Heart left ventricle (tissue), 16 donors: ENCODE data around the gene ADAMTSL5. TPM values are rescaled to one million over a fixed set of nuclear protein-coding genes. Genes with fewer than 3 reads are reported as not detected.

ENCODE experiments used
- ATAC-seq, 4 donors: fragments of 200-7000 bp; cut with Tn5 transposase; one replicate each; pipeline ENCODE4 v1.9.1; 2020 to 2022; ENCODE audit warnings: moderate library complexity in 4 of 4, mild to moderate bottlenecking in 3 of 4, moderate number of reproducible peaks in 1 of 4
- DNase-seq, 5 donors: peaks; one replicate each; pipeline ENCODE4 v3.0.0-alpha.2; 2020
- H3K27ac ChIP-seq, 12 donors: fragments of 200-600 bp; sonication (generic) in 4 of 12; one replicate each; pipeline versions ENCODE4 v1.5.0 to v1.8.0; 2016 to 2022; ENCODE audit warnings: mild to moderate bottlenecking in 2 of 12
- H3K27me3 ChIP-seq, 9 donors: fragments of 200-600 bp; sonication (generic) in 2 of 9; one replicate each; pipeline versions ENCODE4 v1.5.1 to v1.8.0; 2016 to 2022; ENCODE audit warnings: mild to moderate bottlenecking in 3 of 9
- H3K36me3 ChIP-seq, 9 donors: fragments of 200-600 bp; sonication (generic) in 2 of 9; one replicate each; pipeline versions ENCODE4 v1.5.0 to v1.8.0; 2018 to 2022; ENCODE audit warnings: mild to moderate bottlenecking in 2 of 9
- H3K4me1 ChIP-seq, 12 donors: fragments of 200-600 bp; sonication (generic) in 4 of 12; one replicate each; pipeline versions ENCODE4 v1.5.0 to v1.8.0; 2016 to 2022; ENCODE audit warnings: mild to moderate bottlenecking in 3 of 12
- H3K4me3 ChIP-seq, 12 donors: fragments of 200-600 bp; sonication (generic) in 4 of 12; one replicate each; pipeline versions ENCODE4 v1.5.0 to v1.8.0; 2017 to 2022; ENCODE audit warnings: mild to moderate bottlenecking in 9 of 12, moderate library complexity in 4 of 12
- H3K9me3 ChIP-seq, 12 donors: fragments of 200-600 bp; sonication (generic) in 4 of 12; one replicate each; pipeline versions ENCODE4 v1.5.0 to v1.8.0; 2016 to 2022; ENCODE audit warnings: mild to moderate bottlenecking in 1 of 12
- POLR2A ChIP-seq, 2 donors: fragments of 450-650 bp; IDR thresholded peaks; one replicate each; pipeline ENCODE4 v1.6.1; 2017; ENCODE audit warnings: antibody characterized with exemption in 2 of 2, mild to moderate bottlenecking in 2 of 2, moderate library complexity in 2 of 2
- WGBS, 4 donors: extraction: QIAGEN DNeasy Blood & Tissue Kit in 2 of 4; methylation state at CpG; one replicate each; pipeline versions ENCODE4 v1.1.5 to v1.1.7; 2013 to 2018; 5-methylcytosine and 5-hydroxymethylcytosine counted together
- intact Hi-C, 10 donors: fragments of 100-400 bp; cut with DNase I; formaldehyde crosslinking; loops; one replicate each; pipeline versions ENCODE4 v1.11.1 to v1.14.2; 2022
- polyA plus RNA-seq, 2 donors: library from polyadenylated mRNA; stranded (reverse); fragments of 200-250 nt; gene quantifications; one replicate each; pipeline ENCODE4 v1.2.3, GENCODE V29; 2013
- total RNA-seq, 9 donors: library from RNA; depleted of rRNA in 2 of 9; stranded (reverse); fragments of >200 nt in 2 of 9; fragmentation: NEBNext Ultra II Directional in 3 of 9; extraction: Animal tissue kit (Norgen Biotek cat#: 25700) in 3 of 9; gene quantifications; one replicate each; pipeline versions ENCODE4 v1.1.0 to v1.2.4, GENCODE V29; 2016 to 2023
- TF ChIP-seq, protein P1 (sequence below), 12 donors: fragments of 200-600 bp; sonication (generic) in 4 of 12; IDR thresholded peaks; one replicate each; pipeline versions ENCODE4 v1.5.0 to v1.8.0; 2018 to 2022; ENCODE audit warnings: antibody characterized with exemption in 12 of 12, mild to moderate bottlenecking in 5 of 12
- donor health status: ischemic (EF 13 %, LVEDD 7.1; RV severe dilation, severe dysfunction).
- donor health status: healthy with polysubstance abuse.
- donor health status: DM: no; HTN: yes; CAD: no.
- donor health status: DM: no; HTN: no; CAD: no.
- donor health status: ischemic (EF 25% LVEDD 6.9; RV normal size, moderate dysfunction).
- donor health status: ischemic (EF 25% LVEDD 5.7; RV mildly dilated, moderate dysfunction).
- donor health status: healthy.
- donor health status: DM: yes; HTN: yes; CAD: no.
- donor health status: ischemic (EF 35%, LVEDD 5.7; RV mildly dilated, moderate dysfunction).
- donor health status: nonischemic (EF 11% LVEDD 7.7; RV severe dilation, severe dysfunction).
- donor health status: DM: yes; HTN: yes; CAD: no.
- donor health status: PGD.
- donor health status: ischemic (EF 29% LVEDD 5.4; RV normal size, mild dysfunction).
- donor health status: nonischemic (EF 23%, LVEDD 6.1; RV moderate dilation, normal function).

Gene ADAMTSL5
- total and polyA plus RNA-seq, 11 donors: 20.8 to 53.6 (median 30.2) TPM

- DNase-seq: no peak
- Histone ChIP-seq H3K4me1 (peaks cover 0 to 13% (median 0%) of the 10 kb centered on the region in 12 donors), H3K36me3 (peaks cover 0 to 17% (median 0%) of the 10 kb centered on the region in 9 donors), H3K4me3 (no peak overlapping the region), H3K27me3 (no peaks in the 10 kb centered on the region), H3K27ac (no peak overlapping the region), H3K9me3 (no peaks in the 10 kb centered on the region)
- no peak for ATAC-seq
- TF ChIP-seq, protein P1, sequence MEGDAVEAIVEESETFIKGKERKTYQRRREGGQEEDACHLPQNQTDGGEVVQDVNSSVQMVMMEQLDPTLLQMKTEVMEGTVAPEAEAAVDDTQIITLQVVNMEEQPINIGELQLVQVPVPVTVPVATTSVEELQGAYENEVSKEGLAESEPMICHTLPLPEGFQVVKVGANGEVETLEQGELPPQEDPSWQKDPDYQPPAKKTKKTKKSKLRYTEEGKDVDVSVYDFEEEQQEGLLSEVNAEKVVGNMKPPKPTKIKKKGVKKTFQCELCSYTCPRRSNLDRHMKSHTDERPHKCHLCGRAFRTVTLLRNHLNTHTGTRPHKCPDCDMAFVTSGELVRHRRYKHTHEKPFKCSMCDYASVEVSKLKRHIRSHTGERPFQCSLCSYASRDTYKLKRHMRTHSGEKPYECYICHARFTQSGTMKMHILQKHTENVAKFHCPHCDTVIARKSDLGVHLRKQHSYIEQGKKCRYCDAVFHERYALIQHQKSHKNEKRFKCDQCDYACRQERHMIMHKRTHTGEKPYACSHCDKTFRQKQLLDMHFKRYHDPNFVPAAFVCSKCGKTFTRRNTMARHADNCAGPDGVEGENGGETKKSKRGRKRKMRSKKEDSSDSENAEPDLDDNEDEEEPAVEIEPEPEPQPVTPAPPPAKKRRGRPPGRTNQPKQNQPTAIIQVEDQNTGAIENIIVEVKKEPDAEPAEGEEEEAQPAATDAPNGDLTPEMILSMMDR (IDR thresholded peaks at IDR 0.05): no peak
- no peak for TF ChIP-seq POLR2A (IDR thresholded peaks at IDR 0.05)
- intact Hi-C loops: loop anchor here in 1 of 10 donors (10.0 kb wide), 1 partner anchor 266 kb away; no protein-coding TSS in a partner anchor
- 86 to 92% (median 87%) methylated on average over 10 to 12 of the region's 12 CpGs for WGBS, 4 donors
Measured at GRCh38 chr19:1558552-1558951, 45.7 kb upstream of the ADAMTSL5 start.

DNA sequence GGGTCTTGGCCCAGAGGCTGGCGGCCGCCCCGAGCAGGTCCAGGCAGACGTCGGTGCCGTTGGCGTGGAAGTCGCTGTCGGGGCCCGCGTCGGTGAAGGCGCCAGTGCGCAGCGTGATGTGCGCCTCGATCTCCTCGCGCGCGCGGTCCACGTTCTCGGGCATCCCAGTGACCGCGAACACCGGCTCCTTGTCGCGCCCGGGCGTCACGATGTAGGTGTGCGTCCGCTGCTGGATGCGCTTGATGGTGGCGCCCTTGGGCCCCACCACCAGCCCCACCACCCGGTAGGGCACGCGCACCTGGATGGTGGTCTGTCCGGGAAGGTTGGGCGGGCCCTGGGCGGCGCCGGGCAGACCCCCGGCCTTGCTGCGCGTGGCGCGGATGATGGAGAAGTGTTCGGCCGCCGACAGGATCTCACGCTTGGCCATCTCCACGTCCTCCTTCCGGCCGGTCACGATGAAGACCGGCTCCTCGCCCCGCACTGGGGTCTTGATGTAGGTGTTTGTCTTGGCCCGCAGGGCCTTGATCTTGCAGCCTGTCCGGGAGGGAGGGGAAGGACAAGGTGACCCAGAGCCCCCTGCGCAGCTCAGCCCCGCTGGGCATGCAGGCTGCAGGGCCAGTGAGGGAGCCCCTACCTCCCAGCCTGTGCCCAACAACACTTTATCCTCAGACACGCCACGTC lies 43.7 kb upstream of the ADAMTSL5 start:
- Histone ChIP-seq H3K9me3 (no peaks in the 10 kb centered on the region), H3K4me3 (no peak overlapping the region), H3K27me3 (no peaks in the 10 kb centered on the region), H3K27ac (no peak overlapping the region), H3K4me1 (peaks cover 0 to 13% (median 0%) of the 10 kb centered on the region in 12 donors), H3K36me3 (peaks cover 0 to 17% (median 0%) of the 10 kb centered on the region in 9 donors)
- ATAC-seq (no peak), DNase-seq (no peak)
- WGBS, 4 donors: 96 to 97% (median 96%) methylated on average over 64 to 66 of the region's 66 CpGs
- TF ChIP-seq, protein P1 (IDR thresholded peaks at IDR 0.05): no peak
- TF ChIP-seq POLR2A (IDR thresholded peaks at IDR 0.05): no peak
- intact Hi-C loops: loop anchor here in 1 of 10 donors (10.0 kb wide), 1 partner anchor 268 kb away; no protein-coding TSS in a partner anchor

DNA sequence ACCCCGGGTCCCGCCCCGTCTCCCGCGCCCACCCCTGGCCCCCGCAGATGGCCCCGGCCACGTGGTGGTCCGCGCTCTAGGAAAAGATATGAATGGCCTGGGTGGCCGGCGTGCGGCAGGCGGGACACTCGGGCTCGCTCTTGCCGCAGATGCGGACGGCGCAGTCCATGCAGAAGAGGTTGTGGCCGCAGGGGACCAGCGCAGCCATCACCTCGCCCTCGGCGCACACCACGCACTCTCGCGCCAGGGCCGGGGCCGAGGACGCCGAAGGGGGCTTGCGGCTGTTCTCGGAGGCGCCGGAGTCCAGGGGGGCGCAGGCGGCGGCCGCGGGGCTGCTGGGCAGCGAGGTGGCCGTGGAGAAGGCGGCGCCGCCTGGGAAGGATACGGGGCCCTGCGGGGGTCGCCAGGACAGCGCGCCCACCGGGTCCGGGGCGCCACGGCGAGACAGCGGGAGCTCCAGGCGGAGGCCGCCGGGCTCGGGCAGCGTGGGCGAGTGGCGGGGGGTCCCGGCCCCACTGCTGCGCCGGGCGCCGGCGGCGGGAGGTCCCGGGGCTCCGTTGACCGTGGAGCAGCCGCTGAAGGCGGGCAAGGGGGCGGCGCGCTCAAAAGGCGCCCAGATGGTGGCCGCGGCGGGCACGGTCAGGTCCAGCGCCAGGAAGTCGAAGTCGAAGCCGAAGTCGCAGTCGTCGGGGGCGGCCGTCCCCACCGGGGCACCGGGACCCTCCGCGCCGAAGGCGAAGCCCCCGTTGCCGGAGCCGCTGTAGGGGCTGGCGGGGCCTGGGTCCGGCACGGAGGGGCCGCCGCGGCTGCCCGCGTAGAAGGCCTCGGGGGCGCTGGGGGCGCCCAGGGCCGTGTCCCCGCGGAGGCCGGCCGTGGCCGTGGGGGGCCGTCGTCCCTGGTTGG lies 42.9 kb upstream of the ADAMTSL5 start:
- Histone ChIP-seq H3K27ac (no peak overlapping the region), H3K4me1 (peaks cover 0 to 9% (median 0%) of the 10 kb centered on the region in 12 donors), H3K36me3 (peaks cover 0 to 17% (median 0%) of the 10 kb centered on the region in 9 donors), H3K4me3 (no peak overlapping the region), H3K9me3 (no peaks in the 10 kb centered on the region), H3K27me3 (no peaks in the 10 kb centered on the region)
- DNase-seq: no peak
- WGBS, 4 donors: 95 to 96% (median 96%) methylated on average over 88 to 121 of the region's 121 CpGs
- TF ChIP-seq POLR2A (IDR thresholded peaks at IDR 0.05): no peak
- TF ChIP-seq, protein P1 (IDR thresholded peaks at IDR 0.05): no peak
- no peak for ATAC-seq
- intact Hi-C loops: loop anchor here in 1 of 10 donors (10.0 kb wide), 1 partner anchor 269 kb away; no protein-coding TSS in a partner anchor

DNA sequence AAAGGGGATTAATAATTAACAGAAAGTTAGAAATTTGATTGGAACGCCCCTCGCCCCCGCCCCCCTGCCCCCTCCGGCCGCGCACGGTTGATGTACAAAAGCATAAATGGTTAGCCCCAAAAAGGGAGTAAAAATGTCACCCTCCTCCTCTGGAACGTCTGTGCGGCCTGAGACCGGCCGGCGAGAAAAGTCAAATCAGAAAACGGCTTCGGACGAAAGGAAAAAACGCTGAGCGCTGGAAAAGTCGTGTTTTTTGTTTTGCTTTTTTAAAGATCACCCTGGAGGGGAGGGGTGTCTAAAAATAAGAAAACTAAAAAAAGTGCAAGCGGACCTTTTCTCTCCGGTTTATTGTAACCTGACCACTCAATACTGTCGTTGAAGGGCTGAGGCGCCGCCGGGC lies 42.1 kb upstream of the ADAMTSL5 start:
- intact Hi-C loops: loop anchor here in 1 of 10 donors (10.0 kb wide), 1 partner anchor 270 kb away; no protein-coding TSS in a partner anchor
- H3K27me3 ChIP-seq: no peaks in the 10 kb centered on the region
- peaks cover 0 to under 1% (median 0%) of the 10 kb centered on the region in 12 donors for H3K4me1 ChIP-seq
- no peak overlapping the region for H3K4me3 ChIP-seq
- peaks cover 0 to 17% (median 0%) of the 10 kb centered on the region in 9 donors for H3K36me3 ChIP-seq
- TF ChIP-seq POLR2A (IDR thresholded peaks at IDR 0.05): no peak
- TF ChIP-seq, protein P1 (IDR thresholded peaks at IDR 0.05): no peak
- 93 to 94% (median 94%) methylated on average over 24 of the region's 24 CpGs for WGBS, 4 donors
- DNase-seq: no peak
- no peaks in the 10 kb centered on the region for H3K9me3 ChIP-seq
- no peak overlapping the region for H3K27ac ChIP-seq
- no peak for ATAC-seq
